Left lung (tissue), 10 donors: ENCODE results near the gene IVNS1ABP. TPM values are rescaled to one million over a fixed set of nuclear protein-coding genes. Genes with fewer than 3 reads are reported as not detected.

Experiments used
- ATAC-seq: fragments of 200-7000 bp; cut with Tn5 transposase; one replicate; pipeline ENCODE4 v1.9.1; 2020; ENCODE audit warnings: moderate library complexity
- DNase-seq, 4 donors: peaks; one replicate each; pipeline ENCODE4 v3.0.0-alpha.2; 2013 to 2020
- H3K27ac ChIP-seq, 2 donors: fragments of 200-600 bp; sonication (generic) in 1 of 2; one replicate each; pipeline versions ENCODE4 v1.5.0 to v1.8.0; 2020 to 2021
- H3K27me3 ChIP-seq, 2 donors: fragments of 200-600 bp; sonication (generic) in 1 of 2; one replicate each; pipeline versions ENCODE4 v1.5.0 to v1.8.0; 2020 to 2021
- H3K36me3 ChIP-seq, 2 donors: fragments of 200-600 bp; sonication (generic) in 1 of 2; one replicate each; pipeline versions ENCODE4 v1.5.0 to v1.8.0; 2020 to 2021
- H3K4me1 ChIP-seq, 2 donors: fragments of 200-600 bp; one replicate each; pipeline ENCODE4 v1.8.0; 2021
- H3K4me3 ChIP-seq, 2 donors: fragments of 200-600 bp; sonication (generic) in 1 of 2; one replicate each; pipeline versions ENCODE4 v1.5.0 to v1.8.0; 2020 to 2021; ENCODE audit warnings: mild to moderate bottlenecking in 1 of 2
- H3K9me3 ChIP-seq, 2 donors: fragments of 200-600 bp; sonication (generic) in 1 of 2; one replicate each; pipeline versions ENCODE4 v1.5.0 to v1.8.0; 2020 to 2021
- CTCF ChIP-seq, 2 donors: fragments of 200-600 bp; sonication (generic) in 1 of 2; IDR thresholded peaks; one replicate each; pipeline versions ENCODE4 v1.5.0 to v1.8.0; 2021; ENCODE audit warnings: antibody characterized with exemption in 2 of 2
- intact Hi-C, 2 donors: fragments of 100-400 bp; cut with DNase I; formaldehyde crosslinking; loops; one replicate each; pipeline versions ENCODE4 v1.11.2 to v1.14.2; 2022
- polyA plus RNA-seq, 6 donors: library from polyadenylated mRNA; unstranded; fragments of 120-200 nt; gene quantifications; one replicate each; pipeline ENCODE4 v1.2.1, GENCODE V29; 2013; ENCODE audit not compliant: insufficient read length in 6 of 6
- total RNA-seq, 2 donors: library from RNA; stranded (reverse); fragmentation: NEBNext Ultra II Directional; extraction: Animal tissue kit (Norgen Biotek cat#: 25700); gene quantifications; one replicate each; pipeline ENCODE4 v1.2.1, GENCODE V29; 2021
- donor health status: DM: no; HTN: yes; CAD: no.
- donor health status: DM: no; HTN: no; CAD: no.

The IVNS1ABP gene
- total and polyA plus RNA-seq, 8 donors: 74.3 to 215 (median 174) TPM

DNA sequence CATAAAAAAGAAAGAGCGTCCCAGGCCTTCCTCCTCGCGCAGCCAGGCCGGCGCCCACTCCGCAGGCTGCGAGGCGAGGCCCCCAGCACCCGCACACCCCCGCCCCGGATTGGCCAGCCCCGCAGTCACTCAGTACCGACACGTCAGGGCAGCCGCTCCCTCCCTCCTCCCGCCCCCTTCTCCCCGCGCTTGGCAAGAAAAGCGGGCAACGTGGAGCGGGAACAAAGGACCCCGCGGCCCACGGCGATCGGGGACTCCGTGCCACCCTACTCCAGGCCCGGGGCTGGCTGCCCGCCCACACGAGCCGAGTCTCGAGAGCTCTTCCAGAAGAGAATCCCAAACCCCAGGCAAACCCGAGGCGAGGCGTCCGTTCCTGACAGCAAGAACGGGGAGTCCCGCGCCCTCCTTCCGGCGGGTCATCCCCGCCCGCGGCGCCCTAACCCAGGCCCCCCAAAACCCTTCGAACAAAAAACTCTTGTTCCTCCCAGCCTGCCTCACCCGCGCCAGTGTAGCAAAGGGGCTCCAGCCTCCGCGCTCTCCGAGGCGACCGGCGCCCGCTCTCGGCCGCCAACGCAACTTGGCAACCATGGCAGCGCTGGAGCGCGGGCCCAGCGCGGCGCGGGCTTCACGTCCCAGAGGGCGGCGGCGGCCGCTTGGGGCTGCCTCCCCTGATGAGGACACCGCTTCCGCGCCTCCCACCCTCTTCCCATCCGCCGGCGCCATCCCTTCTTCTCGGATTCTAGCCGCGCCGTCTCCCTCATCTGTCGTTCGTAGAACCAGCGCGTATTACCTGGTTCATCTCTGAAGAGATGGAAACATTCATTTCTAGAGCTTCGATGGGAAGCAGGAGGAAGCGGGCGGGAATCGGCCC, 645 bp downstream of the IVNS1ABP start:
- DNase-seq (peak; percentile 90 to 97 (median 95)), ATAC-seq (peak; percentile 81)
- no peak for TF ChIP-seq CTCF (IDR thresholded peaks at IDR 0.05)
- H3K27me3 ChIP-seq: no peaks in the 10 kb centered on the region
- H3K27ac ChIP-seq: peak overlapping the region; percentile 98 to 99
- H3K36me3 ChIP-seq: no peaks in the 10 kb centered on the region
- H3K4me3 ChIP-seq: peak overlapping the region; percentile 97
- intact Hi-C loops: no loop called here
- no peaks in the 10 kb centered on the region for H3K9me3 ChIP-seq
- peaks cover 20 to 55% of the 10 kb centered on the region in 2 donors for H3K4me1 ChIP-seq

DNA sequence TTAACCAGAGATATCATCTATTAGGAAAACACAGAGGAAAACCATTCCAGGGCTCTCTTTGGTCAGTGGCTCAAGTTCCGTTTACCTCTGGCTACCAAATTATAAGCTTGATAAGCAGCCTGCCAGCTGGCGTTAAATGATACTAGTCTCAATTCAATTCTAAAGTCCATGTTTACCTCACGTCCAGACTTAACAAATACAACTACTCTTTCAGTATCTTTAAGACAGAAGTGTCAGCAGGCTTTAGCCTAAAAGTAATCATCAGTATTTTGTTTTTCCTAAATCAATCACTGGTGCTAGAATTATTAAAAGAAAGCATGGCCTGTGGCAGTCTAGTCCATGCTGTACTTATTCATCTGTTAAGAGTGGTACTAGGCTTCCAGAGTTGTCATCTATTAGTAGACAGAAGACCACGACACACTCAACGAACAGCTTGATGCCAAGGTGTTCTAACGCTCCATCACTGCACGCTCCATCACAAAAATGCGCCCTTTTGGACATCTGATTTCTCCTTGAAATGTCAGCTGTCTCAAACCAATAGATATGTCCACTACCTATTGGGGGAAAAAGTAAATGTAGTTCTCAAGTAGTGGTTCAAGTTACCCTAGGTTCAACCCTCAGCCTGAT, 1.5 kb downstream of the IVNS1ABP start:
- H3K27ac ChIP-seq: peak overlapping the region; percentile 98 to 99
- no peak for ATAC-seq
- H3K27me3 ChIP-seq: no peaks in the 10 kb centered on the region

GRCh38 chr1:185314411-185314810, 2.6 kb downstream of the IVNS1ABP start:
- Histone ChIP-seq H3K27ac (peak overlapping the region in 1 of 2 donors; percentile 99), H3K36me3 (peaks cover 0 to 18% of the 10 kb centered on the region in 2 donors), H3K4me1 (peaks cover 20 to 75% of the 10 kb centered on the region in 2 donors), H3K9me3 (no peaks in the 10 kb centered on the region), H3K4me3 (peak overlapping the region in 1 of 2 donors; percentile 97), H3K27me3 (no peaks in the 10 kb centered on the region)
- no peak for TF ChIP-seq CTCF (IDR thresholded peaks at IDR 0.05)
- intact Hi-C loops: no loop called here
- DNase-seq (no peak), ATAC-seq (no peak)

More for the DNA sequence above, 1.5 kb downstream of the IVNS1ABP start:
- TF ChIP-seq CTCF (IDR thresholded peaks at IDR 0.05): no peak
- intact Hi-C loops: no loop called here
- H3K9me3 ChIP-seq: no peaks in the 10 kb centered on the region
- DNase-seq: no peak
- H3K4me1 ChIP-seq: peaks cover 20 to 64% of the 10 kb centered on the region in 2 donors
- H3K36me3 ChIP-seq: peaks cover 0 to 7% of the 10 kb centered on the region in 2 donors
- peak overlapping the region; percentile 97 for H3K4me3 ChIP-seq

DNA sequence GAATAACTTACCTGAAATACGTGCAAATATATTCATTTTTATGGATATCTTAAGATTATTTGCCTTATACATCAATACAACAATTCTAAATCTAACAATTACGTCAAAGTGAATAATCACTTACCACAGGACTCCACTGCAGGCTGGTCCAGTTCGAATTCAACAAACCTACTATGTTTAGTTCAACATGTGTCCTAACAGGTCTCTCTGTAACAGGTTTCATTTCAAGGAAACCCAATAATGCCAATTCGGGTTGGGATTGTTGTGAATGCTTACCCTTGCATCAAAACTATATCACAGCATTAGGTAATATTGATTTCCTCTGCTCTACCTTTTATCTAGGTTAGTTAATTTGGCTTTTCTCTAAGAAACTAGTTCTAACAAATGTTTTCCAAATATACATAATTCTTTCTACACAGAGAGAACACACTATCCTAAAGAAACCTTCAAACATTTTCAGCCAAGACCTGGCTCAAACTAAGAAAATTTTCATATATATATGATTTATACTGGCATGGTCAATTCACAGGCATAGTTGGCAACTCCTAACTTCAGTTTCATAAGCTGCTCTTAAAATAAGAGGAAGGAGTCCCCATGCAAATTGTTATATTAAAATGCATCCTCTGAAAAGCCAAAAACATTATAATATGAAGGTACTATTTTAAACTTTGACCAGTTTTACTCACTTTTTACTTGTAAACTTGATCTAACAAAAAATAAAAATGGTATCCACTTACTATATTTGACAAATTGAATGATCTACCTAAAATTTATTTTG, 4.5 kb downstream of the IVNS1ABP start:
- Histone ChIP-seq H3K4me3 (peak overlapping the region in 1 of 2 donors; percentile 97), H3K4me1 (peaks cover 20 to 63% of the 10 kb centered on the region in 2 donors), H3K27me3 (no peaks in the 10 kb centered on the region), H3K9me3 (no peaks in the 10 kb centered on the region), H3K27ac (no peak overlapping the region), H3K36me3 (peaks cover 0 to 37% of the 10 kb centered on the region in 2 donors)
- ATAC-seq (no peak), DNase-seq (no peak)
- intact Hi-C loops: no loop called here
- no peak for TF ChIP-seq CTCF (IDR thresholded peaks at IDR 0.05)
